HG03066 (cell line): ENCODE measurements around the gene DCC.

Experiments
- ATAC-seq: cut with Tn5 transposase; IDR thresholded peaks from one replicate; pipeline ENCODE4 v1.9.1; 2021; ENCODE audit warnings: low read depth; ENCODE audit not compliant: unreplicated experiment

Gene DCC

DNA sequence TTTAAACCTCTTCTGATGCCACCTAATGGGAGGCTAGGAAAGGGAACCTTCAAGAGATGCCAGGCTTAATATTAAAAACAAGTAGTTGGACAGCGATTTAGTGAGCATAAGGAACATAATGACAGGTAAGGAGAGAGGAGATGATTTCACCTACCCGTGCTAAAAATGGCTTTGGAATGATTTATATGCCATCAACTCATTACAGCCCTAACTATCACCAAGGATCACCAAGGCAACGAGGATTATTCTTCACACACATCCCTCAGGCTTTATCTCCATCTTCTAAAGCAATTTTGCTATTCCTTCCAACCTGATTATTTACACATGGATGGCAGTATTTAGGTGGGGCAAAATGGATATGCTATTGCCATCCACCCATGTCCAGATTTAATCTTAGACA, 237.8 kb downstream of the DCC start:
- ATAC-seq = no peak

DNA sequence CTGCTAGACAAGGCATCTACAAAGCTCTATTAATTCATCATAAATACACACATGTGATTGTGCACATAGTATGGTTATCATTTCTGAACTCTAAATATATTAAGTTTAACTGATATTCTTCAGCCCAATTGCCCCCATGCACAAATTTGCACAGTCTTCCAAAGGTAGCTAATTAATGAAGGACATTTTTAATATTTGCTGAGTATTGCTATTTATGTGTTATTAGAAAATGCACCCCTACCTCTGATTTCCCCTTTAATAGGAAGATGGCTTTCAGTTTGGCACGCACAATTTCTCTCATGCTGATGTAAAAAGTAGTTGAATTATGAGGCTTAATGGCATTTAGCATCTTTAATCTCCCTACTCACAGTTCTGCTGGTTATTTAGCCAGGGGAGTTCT, 242.1 kb downstream of the DCC start:
- ATAC-seq = no peak

DNA sequence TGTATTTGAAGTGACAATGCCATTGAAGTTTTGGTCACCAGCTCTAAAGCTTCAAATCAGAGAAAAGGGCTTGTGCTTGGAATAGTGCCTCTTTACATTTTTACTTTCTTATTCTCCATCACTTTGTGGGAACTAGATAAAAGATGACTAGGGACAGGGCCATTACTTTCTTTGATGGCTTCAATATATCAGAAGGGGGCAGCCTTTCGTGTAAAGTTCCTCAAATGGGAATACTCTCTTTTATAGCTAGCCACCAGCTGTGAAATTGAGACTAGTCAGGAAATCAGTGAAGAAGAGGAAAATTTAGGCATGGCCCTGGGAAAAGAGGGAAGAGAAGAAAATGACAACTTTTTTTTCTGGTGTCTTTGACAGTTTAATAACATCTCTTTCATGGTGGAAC, 242.5 kb downstream of the DCC start:
- ATAC-seq = no peak

DNA sequence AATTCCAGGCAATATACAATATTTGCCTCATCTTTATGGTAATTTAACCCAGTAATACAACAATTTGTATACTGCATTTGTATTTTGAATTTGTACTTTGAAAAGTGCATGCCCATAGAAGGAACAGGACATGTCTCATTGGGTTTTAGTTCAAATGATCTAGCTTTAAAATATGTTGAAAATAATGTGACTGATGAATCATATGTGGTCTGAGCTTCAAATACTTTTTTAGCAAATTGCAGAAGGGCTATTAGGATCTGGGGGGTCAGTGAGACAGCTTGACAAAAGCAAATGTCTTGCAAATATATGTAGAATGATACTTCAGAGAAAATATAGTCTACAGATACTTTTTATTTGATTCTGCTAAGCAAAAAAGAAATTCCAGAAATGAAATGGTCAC, 248.9 kb downstream of the DCC start:
- ATAC-seq = no peak

DNA sequence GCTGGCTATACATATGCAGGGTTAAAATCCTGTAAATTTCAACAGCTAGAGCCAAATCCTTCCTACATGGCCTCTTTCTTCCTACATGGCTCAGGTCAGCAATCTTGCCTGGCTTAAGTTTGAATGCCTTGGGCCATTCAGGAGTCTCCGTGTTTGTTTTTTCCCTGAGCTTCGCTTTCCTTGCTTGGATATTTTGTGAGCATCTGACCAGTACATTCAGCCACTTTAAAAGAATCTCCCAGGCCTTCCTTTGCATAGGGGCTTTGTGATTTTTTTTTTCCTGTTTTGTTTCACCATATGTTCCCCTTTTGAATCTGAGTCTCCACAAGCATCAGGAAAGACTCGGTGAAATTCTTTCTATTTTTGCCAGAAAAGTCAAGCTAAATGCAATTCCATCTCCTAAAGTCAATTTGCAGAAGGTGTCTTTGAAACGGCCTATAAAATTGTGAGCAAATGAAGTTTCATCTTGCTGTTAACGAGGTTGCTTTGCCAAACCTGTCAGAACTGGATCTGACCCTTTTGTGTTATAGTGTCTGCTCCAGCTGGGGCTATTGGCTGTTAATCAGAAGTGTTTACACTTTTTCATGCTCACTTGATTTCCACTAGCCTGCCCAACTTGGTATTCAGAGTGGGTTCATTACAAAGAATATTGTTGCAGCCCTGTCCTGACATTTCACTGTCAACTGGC, 256.9 kb downstream of the DCC start:
- no peak for ATAC-seq

DNA sequence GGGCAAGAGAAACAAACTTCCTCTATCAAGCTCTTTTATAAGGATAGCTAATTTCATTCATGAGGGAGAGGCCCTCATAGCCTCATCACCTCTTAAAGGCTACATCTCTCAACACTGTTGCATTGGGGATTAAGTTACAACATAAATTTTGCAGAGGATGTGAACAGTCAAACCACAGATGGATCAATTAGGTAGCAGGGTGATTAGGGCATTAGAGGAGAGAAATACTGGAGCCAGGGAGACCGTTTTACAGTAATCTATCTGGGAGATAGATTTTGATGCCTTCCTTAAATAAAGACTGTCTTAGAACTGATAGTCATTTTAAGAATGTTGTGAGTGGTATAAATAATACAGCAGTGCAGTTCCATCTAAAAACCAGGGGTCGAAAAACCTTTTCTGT, 258.9 kb downstream of the DCC start:
- ATAC-seq = no peak

DNA sequence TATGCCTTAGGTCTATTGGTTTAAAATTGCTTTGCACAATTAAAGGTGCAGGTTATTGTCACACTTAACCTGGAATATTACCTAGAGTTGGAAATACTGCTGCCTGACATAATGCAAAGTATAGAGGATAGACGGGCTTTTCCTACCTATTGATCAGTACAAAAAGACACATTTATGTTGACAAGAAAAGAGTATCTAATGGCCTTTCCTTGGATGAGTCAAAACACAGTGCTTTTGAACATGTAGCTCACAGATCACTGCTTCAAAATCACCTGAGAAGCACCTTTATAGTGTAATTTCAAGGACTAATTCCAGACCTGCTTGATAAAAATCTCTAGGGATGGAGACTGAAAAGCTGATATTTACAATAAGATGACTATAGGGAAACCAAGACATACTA, 262.8 kb downstream of the DCC start:
- no peak for ATAC-seq

DNA sequence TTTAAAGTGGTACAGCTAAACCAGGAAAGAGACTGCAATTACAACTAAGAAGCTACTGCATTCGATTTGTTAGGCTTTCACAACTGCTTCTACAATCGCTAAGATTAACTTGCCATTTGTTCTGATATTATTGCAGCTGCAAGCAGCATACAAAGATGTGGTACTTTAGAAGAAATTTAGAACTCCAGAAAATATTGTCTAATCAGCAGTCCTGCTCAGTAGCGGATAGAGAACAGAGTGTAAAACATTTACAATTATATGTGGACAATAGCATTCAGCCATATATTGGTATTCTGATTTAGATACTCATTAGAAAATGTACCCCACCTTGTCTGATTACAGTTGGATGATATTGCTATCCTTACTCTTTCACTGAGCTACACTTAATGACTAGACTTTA, 265.3 kb downstream of the DCC start:
- ATAC-seq = no peak

DNA sequence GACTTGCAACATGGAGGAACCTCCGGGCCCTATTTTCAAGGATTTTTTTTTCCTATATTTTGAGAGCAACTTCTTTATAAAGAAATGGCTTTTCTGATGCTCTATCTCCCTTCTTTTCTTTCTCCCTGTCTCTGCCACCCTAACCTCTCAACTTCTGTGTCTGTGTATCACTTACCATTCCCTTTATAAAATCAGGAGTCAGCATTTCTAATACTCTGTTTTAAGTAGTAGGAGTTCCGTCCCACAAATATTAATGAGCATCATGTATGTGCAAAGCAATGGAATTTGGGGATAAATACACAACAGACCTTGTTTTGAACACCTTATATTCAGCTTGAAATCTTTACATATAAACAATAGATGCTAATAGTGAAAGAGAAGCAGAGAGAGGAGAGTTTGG, 268.0 kb downstream of the DCC start:
- ATAC-seq = no peak

DNA sequence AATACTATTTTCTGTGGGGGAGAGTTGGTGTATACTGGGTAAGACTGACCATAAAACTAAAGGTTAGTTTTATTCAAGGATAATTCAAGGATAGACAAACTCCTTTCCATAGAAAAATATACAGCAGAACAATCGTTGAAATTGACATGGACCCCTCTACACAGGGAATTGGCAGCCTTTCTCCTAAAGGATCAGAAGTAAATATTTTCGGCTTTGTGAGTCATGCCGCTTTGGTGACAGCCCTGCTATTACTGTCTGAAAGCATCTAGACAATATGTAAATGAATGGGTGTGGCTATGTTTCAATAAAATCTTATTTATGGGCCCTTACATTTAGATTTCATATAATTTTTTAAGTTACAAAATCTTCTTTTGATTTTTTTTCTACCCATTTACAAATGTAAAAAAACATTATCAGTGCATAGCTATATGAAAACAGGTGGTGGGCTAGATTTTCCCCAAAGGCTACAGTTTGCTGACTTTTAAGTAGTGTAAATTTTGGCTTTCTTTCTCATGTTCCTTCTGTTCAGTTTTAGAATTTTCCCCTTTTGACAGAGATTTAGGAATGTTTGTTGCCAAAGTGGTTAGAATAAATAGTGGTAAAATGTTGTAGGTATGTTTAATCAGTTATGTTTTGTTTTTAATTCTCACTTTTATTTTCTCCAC, 270.6 kb downstream of the DCC start:
- no peak for ATAC-seq

DNA sequence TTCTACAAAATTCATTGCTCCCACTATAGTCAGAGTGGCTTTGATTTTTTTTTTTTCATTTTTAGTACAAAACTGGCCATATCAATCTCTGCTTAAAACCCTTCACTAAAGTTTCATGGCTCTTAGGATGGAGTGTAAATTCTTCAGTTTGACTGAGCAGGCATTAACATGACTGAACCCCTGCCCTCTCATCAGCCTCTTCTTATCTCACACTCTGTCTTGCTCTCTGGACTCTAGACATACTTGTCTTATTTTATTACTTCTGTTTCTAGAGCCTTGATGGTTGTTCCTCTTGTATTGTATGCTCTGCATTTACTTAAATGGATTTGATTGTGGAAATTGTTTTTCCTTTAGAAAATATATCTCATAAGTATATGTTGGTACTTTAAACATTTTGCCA, 272.4 kb downstream of the DCC start:
- ATAC-seq = no peak

DNA sequence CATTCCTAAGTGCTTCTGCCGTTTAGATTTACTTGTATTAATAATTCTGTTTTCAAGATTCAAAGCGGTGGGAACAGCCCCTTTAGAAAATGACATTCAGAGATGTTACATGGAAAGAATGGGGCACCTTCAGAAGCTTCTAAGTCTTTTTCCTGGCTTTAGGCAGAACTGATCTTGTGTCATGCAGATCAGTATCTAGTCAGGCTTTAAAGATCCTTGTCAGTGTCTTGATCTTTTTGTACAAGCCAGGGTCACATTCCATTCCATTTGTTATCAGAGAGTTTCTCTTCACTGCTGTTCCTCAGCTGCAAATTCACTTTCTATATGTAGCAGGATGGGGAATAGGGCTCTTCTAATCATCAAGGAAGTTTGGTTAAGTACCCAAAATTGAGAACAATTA, 275.3 kb downstream of the DCC start:
- ATAC-seq = no peak

DNA sequence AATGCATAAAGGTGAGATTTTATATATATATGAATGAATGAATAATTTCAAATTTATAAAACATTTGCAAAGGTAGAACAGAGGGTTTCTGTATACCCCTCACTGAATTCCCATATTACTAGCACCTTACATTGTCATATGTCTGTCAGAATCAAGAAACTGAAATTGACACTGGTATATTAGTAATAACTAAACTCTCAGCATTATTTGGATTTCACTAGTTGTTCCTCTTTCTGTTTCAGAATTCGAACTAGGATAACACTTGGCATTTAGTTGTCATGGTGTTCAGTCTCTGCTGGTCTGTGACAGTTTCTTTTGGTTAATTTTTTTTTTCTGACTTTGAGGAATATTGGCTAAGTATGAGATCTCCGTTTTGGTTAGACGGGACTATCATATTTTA, 275.9 kb downstream of the DCC start:
- ATAC-seq = peak; percentile 94

DNA sequence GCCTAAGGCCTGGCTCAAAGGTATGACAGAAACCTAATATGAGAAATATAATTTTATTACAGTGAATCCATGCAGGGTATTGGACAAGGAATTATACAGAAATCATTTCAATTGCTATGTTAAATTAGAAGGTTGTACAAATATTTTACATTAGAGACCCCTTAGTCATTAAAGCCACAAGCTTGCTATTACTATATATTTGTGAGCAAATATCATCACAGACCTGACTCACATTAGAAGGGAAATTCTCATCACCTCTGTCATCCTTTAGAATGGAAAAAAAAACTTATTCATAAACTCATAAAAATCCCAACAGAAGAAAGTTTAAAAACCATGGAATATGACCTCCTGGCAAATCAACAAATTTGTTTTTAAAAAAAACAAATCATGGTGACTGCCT, 277.9 kb downstream of the DCC start:
- no peak for ATAC-seq

DNA sequence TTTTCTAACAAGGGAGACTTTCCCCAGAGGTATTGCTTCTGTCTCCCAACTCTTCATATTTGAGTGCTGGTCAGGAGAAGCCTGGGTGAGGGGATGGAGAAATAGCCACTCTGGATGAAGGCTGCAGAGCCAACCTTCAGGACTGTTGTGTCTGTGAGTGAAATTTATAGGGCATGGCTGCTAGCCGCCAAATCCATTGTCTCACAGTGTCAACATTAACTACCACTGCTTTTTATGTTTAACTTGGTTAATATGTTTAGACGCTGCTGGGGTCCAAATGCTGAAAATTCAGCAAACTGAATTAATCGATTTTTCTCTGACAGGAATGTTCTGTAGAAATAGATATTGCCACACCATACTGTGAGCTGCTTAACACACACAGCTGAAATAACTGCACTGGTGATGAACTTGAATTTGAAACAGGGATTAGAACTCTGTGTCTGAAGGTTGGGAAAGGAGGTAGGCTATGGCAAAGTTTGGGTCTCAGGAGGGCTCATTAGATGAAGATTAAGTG, 281.0 kb downstream of the DCC start:
- no peak for ATAC-seq

DNA sequence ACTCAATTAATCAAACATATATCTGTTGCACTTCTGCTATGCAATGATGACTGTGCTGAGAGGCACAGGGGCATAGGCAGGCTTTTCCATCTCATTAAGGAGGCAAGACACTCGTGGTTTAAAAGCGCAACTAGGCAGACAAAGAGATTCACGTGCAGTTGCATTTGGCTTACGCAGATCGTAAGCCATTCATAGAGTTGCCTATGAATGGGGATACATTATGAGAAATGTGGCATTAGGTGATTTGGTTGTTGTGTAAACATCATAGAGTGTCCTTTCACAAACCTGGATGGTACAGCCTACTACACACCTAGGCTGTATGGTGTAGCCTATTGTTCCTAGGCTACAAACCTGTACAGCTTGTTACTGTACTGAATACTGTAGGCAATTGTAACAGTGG, 284.7 kb downstream of the DCC start:
- no peak for ATAC-seq

DNA sequence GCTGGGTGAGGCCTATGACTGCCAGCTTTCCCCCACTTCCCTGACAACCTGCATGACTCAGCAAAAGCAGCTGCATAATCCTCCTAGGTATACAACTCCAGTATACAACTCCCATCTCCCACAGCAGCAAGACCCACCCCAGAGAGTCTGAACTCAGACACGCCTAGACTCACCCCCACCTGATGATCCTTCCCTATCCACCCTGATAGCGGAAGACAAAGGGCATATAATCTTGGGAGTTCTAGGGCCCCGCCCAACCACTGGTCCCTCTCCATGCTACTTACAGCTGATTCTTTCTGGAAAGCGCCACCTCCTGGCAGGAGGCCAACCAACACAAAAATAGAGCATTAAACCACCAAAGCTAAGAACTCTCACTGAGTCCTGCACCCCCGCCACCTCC, 296.5 kb downstream of the DCC start:
- ATAC-seq = no peak

DNA sequence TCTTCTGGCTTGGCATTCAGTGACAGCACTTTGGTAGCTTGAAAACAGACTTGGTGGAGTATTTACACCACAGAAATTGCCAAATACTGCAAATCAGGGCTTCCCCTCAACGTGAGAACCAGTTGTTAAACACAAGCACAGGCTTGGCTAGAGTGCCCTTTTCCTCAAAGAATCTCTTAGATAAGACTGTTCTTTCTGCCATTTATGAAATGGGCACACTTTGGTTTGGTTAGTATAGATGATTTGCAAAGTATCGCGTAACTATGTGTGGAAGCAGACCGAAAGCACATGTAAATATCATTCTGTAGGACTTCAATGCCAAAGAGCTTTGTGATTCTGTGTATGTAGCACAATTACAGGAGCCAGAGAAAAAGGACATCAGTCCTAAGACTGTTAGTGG, 308.2 kb downstream of the DCC start:
- ATAC-seq = no peak

DNA sequence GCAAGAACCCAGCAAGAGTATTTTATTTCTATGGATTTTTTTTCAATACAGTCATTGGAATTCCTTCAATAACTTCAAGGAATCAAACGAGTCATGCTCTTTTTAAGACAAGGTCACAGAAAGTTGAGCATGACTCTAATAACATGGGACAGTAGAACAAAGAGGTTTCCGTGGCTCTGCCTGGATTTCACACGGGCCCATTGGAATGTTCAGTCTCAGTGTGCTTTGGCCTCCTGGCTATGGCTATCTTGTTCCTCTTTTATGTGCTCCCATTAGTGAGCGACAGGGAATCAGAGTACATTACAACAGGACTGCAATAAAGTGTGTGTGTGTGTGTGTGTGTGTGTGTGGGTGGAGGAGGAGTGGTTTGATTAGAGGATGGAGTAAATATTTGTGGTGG, 312.4 kb downstream of the DCC start:
- ATAC-seq = no peak

DNA sequence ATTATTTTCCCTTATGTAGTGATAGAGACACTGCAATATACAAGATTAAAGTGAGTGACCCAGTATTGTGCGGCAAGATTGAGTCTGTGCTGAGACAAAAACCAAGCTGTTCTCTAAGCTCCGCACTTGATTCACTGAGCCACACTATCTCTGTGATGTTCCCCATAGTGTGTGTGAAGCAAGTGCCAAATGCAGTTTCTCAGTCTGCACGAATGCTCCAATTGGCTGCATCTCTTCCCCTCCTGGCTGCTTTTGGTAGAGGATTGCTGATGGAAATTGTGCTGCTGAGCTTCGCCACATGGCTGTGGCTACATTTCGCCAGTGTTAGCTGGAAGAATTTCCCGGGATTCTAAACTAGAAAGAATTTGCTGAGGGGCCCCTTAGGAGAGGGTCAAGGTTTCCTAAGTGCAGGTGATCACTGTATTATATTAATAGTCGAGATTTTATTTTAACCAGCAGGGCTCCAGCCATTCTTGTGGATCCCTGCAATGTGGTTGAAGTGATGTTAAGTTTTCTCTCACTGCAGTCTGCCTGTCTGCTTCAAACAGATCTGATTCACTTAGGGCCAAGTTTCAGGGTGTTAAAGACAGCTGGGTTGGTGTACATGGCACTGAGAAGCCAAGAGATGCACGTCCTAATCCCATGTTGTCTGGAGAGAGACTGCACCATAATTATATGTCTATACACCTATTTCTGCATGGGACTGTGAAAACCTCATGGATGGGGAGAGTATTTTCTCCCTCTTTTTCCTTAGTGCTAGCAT, 317.2 kb downstream of the DCC start:
- no peak for ATAC-seq

DNA sequence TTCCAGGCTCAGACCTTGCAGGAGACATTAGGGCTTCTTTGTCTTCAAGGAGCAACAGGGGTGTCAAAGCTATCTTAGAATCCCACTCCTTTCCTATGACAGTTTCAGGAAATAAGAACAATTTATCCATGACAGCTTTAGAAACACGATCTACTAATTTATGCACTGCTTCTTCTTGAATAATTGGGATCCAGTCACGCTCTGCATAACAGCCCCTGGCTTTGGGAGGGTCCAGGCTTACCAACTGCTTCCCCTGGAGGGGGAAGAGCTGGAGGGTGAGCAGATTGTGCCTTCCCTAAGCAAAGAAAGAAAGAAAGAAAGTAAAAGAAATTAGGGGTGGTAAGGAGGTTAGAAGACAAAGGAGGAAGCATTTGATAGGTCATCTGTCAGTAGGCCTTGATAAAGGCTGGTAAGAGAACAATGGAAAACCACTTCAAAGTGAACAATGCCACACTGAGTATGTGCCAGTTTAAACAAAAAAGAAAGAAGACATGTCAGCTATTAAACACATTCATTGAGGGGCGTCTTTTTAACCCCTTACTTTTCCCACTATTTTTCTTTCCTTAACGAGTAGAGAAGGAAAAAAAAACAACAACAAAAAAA, 327.6 kb downstream of the DCC start:
- no peak for ATAC-seq
